ENCODE results near the gene ANKRD13C.
"Not testable (repeated sequence)": the region's sequence is repeated elsewhere in the genome, so short reads cannot be mapped to it uniquely, and the experiment has no call there.

GRCh38 chr1:70366997-70367396 lies 12.5 kb upstream of the ANKRD13C start:
- TF ChIP-seq TAF1 (IDR thresholded peaks at IDR 0.05; ENCODE audit: low read depth, low read length); POLR2A (IDR thresholded peaks at IDR 0.05; ENCODE audit: low read depth, low read length); PAX5 (IDR thresholded peaks at IDR 0.05; ENCODE audit: insufficient read depth, low read length, severe bottlenecking); POLR2AphosphoS5 (IDR thresholded peaks at IDR 0.05; ENCODE audit: low read depth, low read length): not testable (repeated sequence)
